Mucosa of descending colon (tissue), 3 donors: Measurements from ENCODE around the gene ZBED6. TPM values are rescaled to one million over a fixed set of nuclear protein-coding genes. Genes with fewer than 3 reads are reported as not detected.
"Not testable (repeated sequence)": the region's sequence is repeated elsewhere in the genome, so short reads cannot be mapped to it uniquely, and the experiment has no call there.

Source experiments
- ATAC-seq: fragments of 200-7000 bp; cut with Tn5 transposase; one replicate; pipeline ENCODE4 v1.9.1; 2020; ENCODE audit warnings: mild to moderate bottlenecking, moderate library complexity
- DNase-seq, 3 donors: peaks; one replicate each; pipeline ENCODE4 v3.0.0-alpha.2; 2020
- H3K36me3 ChIP-seq: fragments of 200-600 bp; one replicate; pipeline ENCODE4 v1.8.0; 2021; ENCODE audit warnings: low read depth, mild to moderate bottlenecking
- H3K4me1 ChIP-seq: fragments of 200-600 bp; one replicate; pipeline ENCODE4 v1.8.0; 2021; ENCODE audit warnings: low read depth, mild to moderate bottlenecking
- H3K4me3 ChIP-seq: fragments of 200-600 bp; one replicate; pipeline ENCODE4 v1.8.0; 2021; ENCODE audit warnings: mild to moderate bottlenecking
- H3K9me3 ChIP-seq: fragments of 200-600 bp; one replicate; pipeline ENCODE4 v1.8.0; 2021; ENCODE audit warnings: mild to moderate bottlenecking
- CTCF ChIP-seq: fragments of 200-600 bp; IDR thresholded peaks from one replicate; pipeline ENCODE4 v1.8.0; 2022; ENCODE audit warnings: antibody characterized with exemption, mild to moderate bottlenecking
- intact Hi-C, 2 donors: fragments of 100-400 bp; cut with DNase I in 1 of 2; cut with micrococcal nuclease in 1 of 2; formaldehyde crosslinking; loops; one replicate each; pipeline versions ENCODE4 v1.11.0 to v1.11.1; 2022; cut with DNase I, micrococcal nuclease
- total RNA-seq, 3 donors: library from RNA; stranded (reverse); fragmentation: NEBNext Ultra II Directional in 2 of 3; extraction: Animal tissue kit (Norgen Biotek cat#: 25700) in 2 of 3; gene quantifications; one replicate each; pipeline versions ENCODE4 v1.2.1 to v1.2.4, GENCODE V29; 2021 to 2023
- donor health status: DM: no; HTN: no; CAD: no; lungs with moderate emphysema.
- donor health status: DM: no; HTN: no; CAD: no.
- donor health status: DM: no; HTN: yes; CAD: no.

Gene ZBED6
- total RNA-seq, 3 donors from 2014 or later, result 23.9 to 33.7 (median 27.2) TPM

- DNase-seq, result no peak
- intact Hi-C loops, result no loop called here
- TF ChIP-seq CTCF, result no peak
- peaks cover 4% of the 10 kb centered on the region for H3K4me1 ChIP-seq
- no peak overlapping the region for H3K4me3 ChIP-seq
- ATAC-seq, result no peak
- H3K9me3 ChIP-seq, result no peaks in the 10 kb centered on the region
- no peaks in the 10 kb centered on the region for H3K36me3 ChIP-seq
Observed at GRCh38 chr1:203791498-203791897, 3.9 kb upstream of the ZBED6 start.

GRCh38 chr1:203792486-203792885, 2.9 kb upstream of the ZBED6 start:
- no peak for TF ChIP-seq CTCF
- no peak for ATAC-seq
- H3K9me3 ChIP-seq, result no peaks in the 10 kb centered on the region
- DNase-seq, result no peak
- H3K4me3 ChIP-seq, result no peak overlapping the region
- no peaks in the 10 kb centered on the region for H3K36me3 ChIP-seq
- peaks cover 12% of the 10 kb centered on the region for H3K4me1 ChIP-seq
- intact Hi-C loops, result no loop called here

- DNase-seq, H3K36me3 ChIP-seq, intact Hi-C loops, ATAC-seq, H3K4me3 ChIP-seq, H3K9me3 ChIP-seq: not testable (repeated sequence)
- H3K4me1 ChIP-seq, result peaks cover 20% of the 10 kb centered on the region
Observed at GRCh38 chr1:203793561-203793960, 1.9 kb upstream of the ZBED6 start.

GRCh38 chr1:203794764-203795440, 521 bp upstream of the ZBED6 start:
- H3K4me1 ChIP-seq, result peaks cover 22% of the 10 kb centered on the region
- intact Hi-C loops, result no loop called here
- DNase-seq, result peak in 1 of 3 donors; percentile 56

GRCh38 chr1:203796236-203796605, 798 bp downstream of the ZBED6 start:
- peaks cover 22% of the 10 kb centered on the region for H3K4me1 ChIP-seq
- no peak for TF ChIP-seq CTCF
- no peak for DNase-seq

More at GRCh38 chr1:203794764-203795440, 521 bp upstream of the ZBED6 start:
- Histone ChIP-seq H3K4me3 (peak overlapping the region; percentile 57), H3K36me3 (no peaks in the 10 kb centered on the region), H3K9me3 (no peaks in the 10 kb centered on the region)
- ATAC-seq, result no peak
- TF ChIP-seq CTCF, result no peak

GRCh38 chr1:203797216-203797615, 1.8 kb downstream of the ZBED6 start:
- no peaks in the 10 kb centered on the region for H3K9me3 ChIP-seq
- DNase-seq, result no peak
- no peaks in the 10 kb centered on the region for H3K36me3 ChIP-seq
- TF ChIP-seq CTCF, result no peak
- H3K4me1 ChIP-seq, result peaks cover 22% of the 10 kb centered on the region
- intact Hi-C loops, result no loop called here
- ATAC-seq, result no peak
- no peak overlapping the region for H3K4me3 ChIP-seq

More at GRCh38 chr1:203796236-203796605, 798 bp downstream of the ZBED6 start:
- Histone ChIP-seq H3K36me3 (no peaks in the 10 kb centered on the region), H3K4me3 (peak overlapping the region; percentile 57), H3K9me3 (no peaks in the 10 kb centered on the region)
- ATAC-seq, result peak; percentile 41
- intact Hi-C loops, result no loop called here
